NCI-H1694 (cell line): Measurements from ENCODE around the gene MLX.

Experiments used
- DNase-seq: peaks from one replicate; lab custom pipeline; 2025; lab: John Stamatoyannopoulos, UW

Gene MLX

GRCh38 chr17:42566883-42567573 is at the start of gene MLX:
Gene MLX (plus strand): TSS chr17:42567100. CDS start chr17:42567125, 25 bp downstream.
- peak; percentile 83 for DNase-seq

- peak; percentile 94 for DNase-seq
Measured at GRCh38 chr17:42517516-42517915, 49.4 kb upstream of the MLX start.

- DNase-seq = no peak
Measured at GRCh38 chr17:42518046-42518754, 48.7 kb upstream of the MLX start.

- DNase-seq = no peak
Measured at GRCh38 chr17:42518755-42519545, 48.0 kb upstream of the MLX start.

GRCh38 chr17:42519546-42520491 is 47.1 kb upstream of the MLX start:
- no peak for DNase-seq

GRCh38 chr17:42520540-42520951 is 46.4 kb upstream of the MLX start:
- no peak for DNase-seq

GRCh38 chr17:42521036-42521435 is 45.9 kb upstream of the MLX start:
- no peak for DNase-seq

GRCh38 chr17:42521666-42522262 is 45.1 kb upstream of the MLX start:
- no peak for DNase-seq

GRCh38 chr17:42522263-42522790 is 44.6 kb upstream of the MLX start:
- no peak for DNase-seq

GRCh38 chr17:42522798-42523278 is 44.1 kb upstream of the MLX start:
- DNase-seq = no peak

- no peak for DNase-seq
Measured at GRCh38 chr17:42525221-42525620, 41.7 kb upstream of the MLX start.

GRCh38 chr17:42526031-42526444 is 40.9 kb upstream of the MLX start:
- DNase-seq = no peak

- DNase-seq = no peak
Measured at GRCh38 chr17:42527932-42528331, 39.0 kb upstream of the MLX start.

- DNase-seq = no peak
Measured at GRCh38 chr17:42529061-42529460, 37.8 kb upstream of the MLX start.

- no peak for DNase-seq
Measured at GRCh38 chr17:42530952-42531454, 35.9 kb upstream of the MLX start.

- no peak for DNase-seq
Measured at GRCh38 chr17:42531455-42532354, 35.2 kb upstream of the MLX start.

- no peak for DNase-seq
Measured at GRCh38 chr17:42535155-42536047, 31.5 kb upstream of the MLX start.

GRCh38 chr17:42536048-42536371 is 30.9 kb upstream of the MLX start, which contains the start of gene NAGLU:
Gene NAGLU (plus strand): TSS chr17:42536241. CDS start chr17:42536273, 32 bp downstream.
- peak; percentile 80 for DNase-seq
